ENCODE results near the gene PANK1.

The PANK1 gene

GRCh38 chr10:89589101-89589720 lies 55.8 kb downstream of the PANK1 start:
- no peak overlapping the region for H3K4me3 ChIP-seq (ENCODE audit: low read depth, low read length)
- peaks cover 11% of the 10 kb centered on the region for H3K36me3 ChIP-seq (ENCODE audit: control insufficient read depth, insufficient read depth, low read length)
- H3K4me1 ChIP-seq (ENCODE audit: control insufficient read depth, insufficient read depth, low read length), result no peaks in the 10 kb centered on the region
- no peaks in the 10 kb centered on the region for H3K9me3 ChIP-seq (ENCODE audit: control insufficient read depth, insufficient read depth, low read length)
- H3K9ac ChIP-seq (ENCODE audit: low read depth, low read length), result no peak overlapping the region
- no peaks in the 10 kb centered on the region for H3K27me3 ChIP-seq (ENCODE audit: control insufficient read depth, insufficient read depth, low read length)

GRCh38 chr10:89588671-89589070 lies 56.4 kb downstream of the PANK1 start:
- Histone ChIP-seq H3K4me3 (ENCODE audit: low read depth, low read length) (no peak overlapping the region), H3K9me3 (ENCODE audit: control insufficient read depth, insufficient read depth, low read length) (no peaks in the 10 kb centered on the region), H3K27me3 (ENCODE audit: control insufficient read depth, insufficient read depth, low read length) (no peaks in the 10 kb centered on the region), H3K4me1 (ENCODE audit: control insufficient read depth, insufficient read depth, low read length) (no peaks in the 10 kb centered on the region), H3K9ac (ENCODE audit: low read depth, low read length) (no peak overlapping the region), H3K36me3 (ENCODE audit: control insufficient read depth, insufficient read depth, low read length) (peaks cover 11% of the 10 kb centered on the region)

- H3K27me3 ChIP-seq (ENCODE audit: control insufficient read depth, insufficient read depth, low read length), result no peaks in the 10 kb centered on the region
- H3K36me3 ChIP-seq (ENCODE audit: control insufficient read depth, insufficient read depth, low read length), result no peaks in the 10 kb centered on the region
- no peaks in the 10 kb centered on the region for H3K9me3 ChIP-seq (ENCODE audit: control insufficient read depth, insufficient read depth, low read length)
- H3K4me1 ChIP-seq (ENCODE audit: control insufficient read depth, insufficient read depth, low read length), result no peaks in the 10 kb centered on the region
- no peak overlapping the region for H3K4me3 ChIP-seq (ENCODE audit: low read depth, low read length)
- H3K9ac ChIP-seq (ENCODE audit: low read depth, low read length), result no peak overlapping the region
Observed at GRCh38 chr10:89582022-89582421, 63.0 kb downstream of the PANK1 start.

GRCh38 chr10:89580243-89580642 lies 64.8 kb downstream of the PANK1 start:
- H3K9me3 ChIP-seq (ENCODE audit: control insufficient read depth, insufficient read depth, low read length), result no peaks in the 10 kb centered on the region
- H3K4me1 ChIP-seq (ENCODE audit: control insufficient read depth, insufficient read depth, low read length), result no peaks in the 10 kb centered on the region
- no peak overlapping the region for H3K9ac ChIP-seq (ENCODE audit: low read depth, low read length)
- H3K4me3 ChIP-seq (ENCODE audit: low read depth, low read length), result no peak overlapping the region
- no peaks in the 10 kb centered on the region for H3K36me3 ChIP-seq (ENCODE audit: control insufficient read depth, insufficient read depth, low read length)
- no peaks in the 10 kb centered on the region for H3K27me3 ChIP-seq (ENCODE audit: control insufficient read depth, insufficient read depth, low read length)

- Histone ChIP-seq H3K27me3 (ENCODE audit: control insufficient read depth, insufficient read depth, low read length) (no peaks in the 10 kb centered on the region), H3K9ac (ENCODE audit: low read depth, low read length) (no peak overlapping the region), H3K4me3 (ENCODE audit: low read depth, low read length) (no peak overlapping the region), H3K36me3 (ENCODE audit: control insufficient read depth, insufficient read depth, low read length) (no peaks in the 10 kb centered on the region), H3K9me3 (ENCODE audit: control insufficient read depth, insufficient read depth, low read length) (no peaks in the 10 kb centered on the region), H3K4me1 (ENCODE audit: control insufficient read depth, insufficient read depth, low read length) (no peaks in the 10 kb centered on the region)
Observed at GRCh38 chr10:89576696-89577095, 68.3 kb downstream of the PANK1 start.

- Histone ChIP-seq H3K27me3 (ENCODE audit: control insufficient read depth, insufficient read depth, low read length) (no peaks in the 10 kb centered on the region), H3K36me3 (ENCODE audit: control insufficient read depth, insufficient read depth, low read length) (no peaks in the 10 kb centered on the region), H3K9ac (ENCODE audit: low read depth, low read length) (no peak overlapping the region), H3K4me3 (ENCODE audit: low read depth, low read length) (no peak overlapping the region), H3K9me3 (ENCODE audit: control insufficient read depth, insufficient read depth, low read length) (no peaks in the 10 kb centered on the region), H3K4me1 (ENCODE audit: control insufficient read depth, insufficient read depth, low read length) (no peaks in the 10 kb centered on the region)
Observed at GRCh38 chr10:89576022-89576421, 69.0 kb downstream of the PANK1 start.

- H3K9me3 ChIP-seq (ENCODE audit: control insufficient read depth, insufficient read depth, low read length), result no peaks in the 10 kb centered on the region
- H3K4me1 ChIP-seq (ENCODE audit: control insufficient read depth, insufficient read depth, low read length), result no peaks in the 10 kb centered on the region
- no peaks in the 10 kb centered on the region for H3K27me3 ChIP-seq (ENCODE audit: control insufficient read depth, insufficient read depth, low read length)
- no peak overlapping the region for H3K9ac ChIP-seq (ENCODE audit: low read depth, low read length)
- H3K36me3 ChIP-seq (ENCODE audit: control insufficient read depth, insufficient read depth, low read length), result no peaks in the 10 kb centered on the region
- H3K4me3 ChIP-seq (ENCODE audit: low read depth, low read length), result no peak overlapping the region
Observed at GRCh38 chr10:89575031-89575430, 70.0 kb downstream of the PANK1 start.

GRCh38 chr10:89574368-89574767 lies 70.7 kb downstream of the PANK1 start:
- no peaks in the 10 kb centered on the region for H3K27me3 ChIP-seq (ENCODE audit: control insufficient read depth, insufficient read depth, low read length)
- H3K4me1 ChIP-seq (ENCODE audit: control insufficient read depth, insufficient read depth, low read length), result no peaks in the 10 kb centered on the region
- H3K9me3 ChIP-seq (ENCODE audit: control insufficient read depth, insufficient read depth, low read length), result no peaks in the 10 kb centered on the region
- H3K36me3 ChIP-seq (ENCODE audit: control insufficient read depth, insufficient read depth, low read length), result no peaks in the 10 kb centered on the region
- H3K4me3 ChIP-seq (ENCODE audit: low read depth, low read length), result no peak overlapping the region
- no peak overlapping the region for H3K9ac ChIP-seq (ENCODE audit: low read depth, low read length)

GRCh38 chr10:89567576-89568245 lies 77.3 kb downstream of the PANK1 start:
- Histone ChIP-seq H3K27me3 (ENCODE audit: control insufficient read depth, insufficient read depth, low read length) (no peaks in the 10 kb centered on the region), H3K9ac (ENCODE audit: low read depth, low read length) (no peak overlapping the region), H3K36me3 (ENCODE audit: control insufficient read depth, insufficient read depth, low read length) (no peaks in the 10 kb centered on the region), H3K4me3 (ENCODE audit: low read depth, low read length) (no peak overlapping the region), H3K9me3 (ENCODE audit: control insufficient read depth, insufficient read depth, low read length) (no peaks in the 10 kb centered on the region), H3K4me1 (ENCODE audit: control insufficient read depth, insufficient read depth, low read length) (peaks cover 9% of the 10 kb centered on the region)

- H3K4me1 ChIP-seq (ENCODE audit: control insufficient read depth, insufficient read depth, low read length), result peaks cover 15% of the 10 kb centered on the region
- H3K36me3 ChIP-seq (ENCODE audit: control insufficient read depth, insufficient read depth, low read length), result no peaks in the 10 kb centered on the region
- H3K9me3 ChIP-seq (ENCODE audit: control insufficient read depth, insufficient read depth, low read length), result no peaks in the 10 kb centered on the region
- no peak overlapping the region for H3K9ac ChIP-seq (ENCODE audit: low read depth, low read length)
- no peaks in the 10 kb centered on the region for H3K27me3 ChIP-seq (ENCODE audit: control insufficient read depth, insufficient read depth, low read length)
- no peak overlapping the region for H3K4me3 ChIP-seq (ENCODE audit: low read depth, low read length)
Observed at GRCh38 chr10:89566992-89567391, 78.0 kb downstream of the PANK1 start.

GRCh38 chr10:89566095-89566950 lies 78.7 kb downstream of the PANK1 start:
- Histone ChIP-seq H3K27me3 (ENCODE audit: control insufficient read depth, insufficient read depth, low read length) (no peaks in the 10 kb centered on the region), H3K36me3 (ENCODE audit: control insufficient read depth, insufficient read depth, low read length) (no peaks in the 10 kb centered on the region), H3K9me3 (ENCODE audit: control insufficient read depth, insufficient read depth, low read length) (no peaks in the 10 kb centered on the region), H3K4me3 (ENCODE audit: low read depth, low read length) (no peak overlapping the region), H3K9ac (ENCODE audit: low read depth, low read length) (no peak overlapping the region), H3K4me1 (ENCODE audit: control insufficient read depth, insufficient read depth, low read length) (peaks cover 21% of the 10 kb centered on the region)

GRCh38 chr10:89565180-89565579 lies 79.9 kb downstream of the PANK1 start:
- Histone ChIP-seq H3K9ac (ENCODE audit: low read depth, low read length) (no peak overlapping the region), H3K9me3 (ENCODE audit: control insufficient read depth, insufficient read depth, low read length) (no peaks in the 10 kb centered on the region), H3K4me3 (ENCODE audit: low read depth, low read length) (no peak overlapping the region), H3K36me3 (ENCODE audit: control insufficient read depth, insufficient read depth, low read length) (no peaks in the 10 kb centered on the region), H3K4me1 (ENCODE audit: control insufficient read depth, insufficient read depth, low read length) (peaks cover 21% of the 10 kb centered on the region), H3K27me3 (ENCODE audit: control insufficient read depth, insufficient read depth, low read length) (no peaks in the 10 kb centered on the region)
